ENCODE results near the gene SSBP2.

SSBP2 gene

DNA sequence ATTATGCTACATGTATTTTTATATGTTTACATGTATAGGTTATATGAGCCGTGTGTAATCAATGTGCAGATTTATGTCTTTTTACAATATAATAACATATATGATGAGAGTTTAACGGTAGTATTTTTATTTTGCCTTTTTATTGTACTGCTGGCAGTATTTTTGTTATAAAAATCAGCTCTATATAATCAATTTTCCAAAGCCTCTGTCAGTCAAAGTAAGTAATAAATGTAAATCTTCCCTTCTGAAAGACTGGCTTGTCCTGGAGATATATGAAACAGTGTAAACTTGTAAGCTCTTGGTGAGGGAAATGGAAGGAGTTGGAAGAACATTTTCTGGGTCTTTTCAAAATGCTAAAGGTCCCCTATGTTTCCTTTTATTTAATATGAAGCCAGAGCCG lies 173.8 kb downstream of the SSBP2 start:
- no peak for DNase-seq

DNA sequence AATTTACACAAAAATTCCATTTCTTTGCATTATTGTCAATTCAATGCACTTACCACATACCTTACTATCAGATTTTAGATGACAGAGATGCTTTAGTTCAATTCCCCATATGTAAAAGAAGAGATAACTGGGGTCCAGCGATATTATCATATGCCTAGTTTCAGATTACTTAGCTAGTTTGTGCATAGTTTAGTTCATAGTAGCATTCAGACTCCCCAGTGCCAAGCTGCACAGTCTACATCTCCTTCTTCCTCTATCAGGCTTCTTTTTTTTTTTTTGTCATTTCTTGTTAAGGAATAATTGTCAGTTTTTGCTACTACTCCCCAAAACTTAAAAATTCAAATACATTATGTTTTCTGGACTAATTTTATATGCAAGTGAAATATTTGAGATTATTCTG lies 175.0 kb downstream of the SSBP2 start:
- DNase-seq: no peak

DNA sequence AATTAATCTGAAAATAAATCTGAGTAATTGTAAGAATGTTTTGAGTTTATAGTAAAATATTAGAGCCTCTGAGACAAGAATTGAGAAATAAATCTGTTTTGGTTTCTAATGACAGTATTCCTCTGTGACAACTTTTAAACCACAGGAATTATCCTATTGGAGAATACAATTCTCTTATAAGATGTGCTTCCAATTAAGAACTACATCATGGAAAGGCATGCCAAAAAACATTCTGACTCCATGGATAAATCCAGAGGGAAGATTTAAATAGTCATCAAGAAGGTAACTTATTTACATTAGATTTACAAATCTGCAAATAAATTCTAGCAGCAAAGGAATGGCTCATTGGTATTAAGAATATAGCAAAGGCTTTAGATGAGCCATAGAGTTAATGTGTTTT lies 178.7 kb downstream of the SSBP2 start:
- DNase-seq: no peak

DNA sequence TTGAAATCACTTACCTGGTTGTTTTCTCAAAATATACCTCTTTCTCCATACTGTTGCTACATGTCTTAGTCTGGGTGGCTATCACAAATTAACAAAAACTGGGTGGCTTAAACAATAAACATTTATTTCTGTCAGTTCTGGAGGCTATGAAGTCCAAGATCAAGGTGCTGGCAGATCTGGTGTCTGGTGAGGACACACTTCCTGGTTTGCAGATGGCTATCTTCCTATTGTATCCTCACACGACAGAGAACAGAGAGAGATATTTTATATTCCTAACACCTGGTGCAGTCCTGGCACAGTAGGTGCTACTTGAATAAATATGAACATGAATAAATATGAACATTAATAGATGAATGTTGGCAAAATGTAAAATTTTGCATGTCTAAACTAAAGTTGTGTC lies 192.7 kb downstream of the SSBP2 start:
- no peak for DNase-seq

DNA sequence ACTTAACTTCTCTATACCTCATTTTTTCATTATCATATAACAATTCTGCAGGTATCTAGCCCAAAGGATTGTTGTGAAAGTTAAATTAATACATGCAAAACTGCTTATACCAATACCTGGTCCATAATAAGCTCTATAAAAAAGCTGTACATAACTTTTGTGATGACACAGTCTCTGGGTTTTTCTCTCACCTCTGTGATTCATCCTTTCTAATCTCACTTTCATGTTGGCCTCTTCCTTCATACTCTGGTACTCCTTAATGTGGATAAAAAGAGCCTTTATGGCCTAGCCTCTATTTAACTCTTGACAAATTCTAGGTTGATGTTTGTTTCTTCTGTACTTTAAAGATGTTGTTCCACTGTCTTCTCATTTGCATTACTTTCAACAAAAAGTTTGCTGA lies 194.1 kb downstream of the SSBP2 start:
- DNase-seq: no peak

DNA sequence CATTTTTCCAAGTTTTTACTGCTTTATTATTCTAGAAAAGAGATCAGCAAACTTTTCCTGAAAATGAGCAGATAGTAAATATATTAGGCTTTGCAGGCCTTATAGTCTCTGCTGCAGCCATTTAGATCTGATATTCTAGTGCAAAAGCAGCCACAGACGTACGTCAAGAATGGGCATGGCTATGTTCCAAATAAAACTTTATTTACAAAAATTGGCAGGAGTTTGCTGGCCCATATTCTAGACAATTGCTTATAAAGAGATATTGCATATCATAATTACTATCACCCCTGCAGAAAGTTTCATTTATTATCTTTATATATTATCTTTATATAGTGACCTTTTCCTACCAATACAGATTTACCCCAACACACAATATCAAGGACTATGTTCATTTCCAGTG lies 195.0 kb downstream of the SSBP2 start:
- no peak for DNase-seq

DNA sequence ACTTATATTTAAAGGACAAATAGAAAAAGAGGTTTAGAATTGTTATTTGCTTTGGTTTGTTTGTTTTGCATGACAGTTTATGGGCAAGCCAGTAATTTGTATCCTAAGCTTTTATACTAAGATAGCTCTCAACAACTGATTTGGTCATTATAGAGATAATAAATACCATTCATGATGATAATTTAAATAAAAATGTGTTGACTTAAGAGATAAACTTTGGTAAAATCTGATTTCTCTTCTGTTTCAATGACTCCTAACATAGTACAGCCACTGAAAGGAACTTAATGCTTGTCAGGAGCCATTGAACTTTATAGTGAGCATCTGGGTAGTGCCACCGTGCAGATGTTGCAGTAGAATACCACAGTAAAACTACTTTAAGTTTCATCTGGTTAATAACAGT lies 196.2 kb downstream of the SSBP2 start:
- no peak for DNase-seq

DNA sequence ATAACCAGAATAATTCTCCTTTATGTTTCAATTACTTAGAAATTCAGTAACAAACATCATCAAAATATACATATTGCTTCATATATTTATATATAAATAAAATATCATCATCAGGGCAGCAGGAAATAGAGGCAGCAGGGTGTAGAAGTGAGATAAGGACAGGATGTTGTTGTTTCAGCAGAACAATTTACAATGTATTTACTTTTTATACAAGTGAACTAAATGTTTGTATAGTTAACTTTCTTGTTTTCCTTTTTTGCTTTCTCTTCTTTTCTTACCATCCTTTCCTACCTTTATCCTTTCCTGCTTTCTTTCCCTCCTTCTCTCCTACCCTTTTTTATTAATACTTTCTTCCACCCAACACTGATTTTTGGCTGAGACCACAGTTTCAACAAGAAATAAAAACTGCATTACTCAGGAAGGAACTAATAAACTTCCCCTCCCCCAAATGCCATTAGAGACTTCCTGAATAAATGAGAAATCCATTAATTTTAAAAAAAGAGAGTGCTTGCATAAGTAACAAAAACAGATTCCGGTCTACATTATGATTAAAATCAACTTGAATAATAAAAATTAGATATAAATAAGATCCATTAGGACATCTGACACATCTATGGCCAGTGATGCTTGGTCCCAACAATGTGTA lies 197.2 kb downstream of the SSBP2 start:
- DNase-seq: no peak

DNA sequence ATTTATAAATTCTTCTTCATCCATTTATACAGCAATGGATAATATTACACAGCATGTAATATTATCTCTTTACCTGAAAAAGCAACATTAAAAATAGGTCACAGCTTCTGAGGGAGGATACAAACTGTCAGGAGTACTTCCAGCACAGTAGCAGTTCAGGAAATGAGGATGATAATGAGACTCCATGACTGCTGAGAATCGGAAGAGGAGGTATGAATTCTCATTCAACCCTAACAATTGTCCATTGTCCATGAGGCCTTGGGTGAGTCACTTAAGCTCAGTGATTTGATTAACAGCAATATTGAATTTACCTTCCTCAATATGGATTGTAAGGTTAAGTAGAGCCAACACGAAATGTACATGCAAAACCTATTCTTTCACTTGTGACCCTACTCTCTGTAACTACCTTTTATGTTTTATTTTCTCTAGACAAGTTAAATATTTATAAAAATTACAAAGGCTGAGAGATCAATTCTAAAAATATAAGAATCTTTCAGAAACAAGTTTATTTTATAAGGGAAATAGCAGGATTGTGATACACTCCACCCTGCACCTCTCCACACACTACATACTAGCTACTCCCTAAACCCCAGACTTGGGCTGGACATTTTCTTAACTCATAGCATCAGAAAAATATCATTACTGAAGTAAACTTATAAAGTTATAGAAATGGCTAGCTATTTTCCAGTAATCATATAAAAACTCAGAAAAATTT lies 197.9 kb downstream of the SSBP2 start:
- DNase-seq: no peak

DNA sequence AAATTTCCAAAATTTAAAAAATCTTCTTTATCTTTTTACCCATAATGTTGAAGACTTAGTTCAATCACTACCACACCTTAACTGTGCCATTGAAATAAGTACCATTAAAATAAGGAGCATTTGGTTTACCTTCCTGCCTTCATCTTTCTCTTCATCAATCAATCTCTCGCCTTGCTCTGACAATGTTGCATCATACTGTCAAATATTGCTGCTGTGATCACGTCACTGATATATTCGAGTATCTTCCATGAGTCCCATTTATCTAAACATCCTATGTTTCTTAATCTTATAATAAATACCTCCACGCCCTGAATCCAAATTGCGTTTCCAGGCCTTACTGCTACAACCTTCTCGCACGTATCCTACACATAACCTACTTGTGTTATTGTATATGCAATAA lies 201.8 kb downstream of the SSBP2 start:
- DNase-seq: no peak

DNA sequence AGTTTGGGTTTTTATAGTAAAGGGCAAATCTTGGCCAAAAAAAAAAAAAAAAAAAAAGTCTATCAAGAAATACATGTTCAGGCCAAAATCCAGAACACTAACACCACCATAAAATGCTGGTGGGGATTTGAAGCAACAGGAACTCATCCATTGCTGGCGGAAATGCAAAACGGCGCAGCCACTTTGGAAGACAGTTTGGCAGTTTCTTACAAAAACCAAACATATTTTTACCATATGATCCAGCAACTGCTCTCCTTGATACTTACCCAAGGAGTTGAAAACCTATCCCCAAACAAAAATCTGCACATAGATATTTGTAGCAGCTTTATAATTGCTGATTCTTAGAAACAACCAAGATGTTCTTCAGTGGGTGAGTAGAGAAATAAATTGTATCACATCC lies 203.9 kb downstream of the SSBP2 start:
- no peak for DNase-seq

DNA sequence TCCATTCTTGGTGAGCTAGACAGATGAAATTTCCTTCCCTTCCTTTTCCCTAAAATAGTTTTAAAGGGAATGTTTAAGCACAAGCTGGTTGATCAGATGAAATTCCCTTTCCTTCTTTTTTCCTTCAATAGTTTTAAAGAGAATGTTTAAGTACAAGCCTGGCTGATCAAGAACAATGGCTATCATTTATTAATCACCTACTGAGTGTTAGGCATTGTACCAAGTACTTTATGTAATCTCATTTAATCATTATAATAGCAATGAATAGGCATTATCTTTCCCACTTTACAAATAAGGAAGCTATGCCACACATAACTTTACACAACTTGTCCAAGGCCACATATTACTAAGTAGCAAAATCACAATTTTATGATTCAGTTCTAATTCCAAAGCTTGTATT lies 205.0 kb downstream of the SSBP2 start:
- DNase-seq: no peak

DNA sequence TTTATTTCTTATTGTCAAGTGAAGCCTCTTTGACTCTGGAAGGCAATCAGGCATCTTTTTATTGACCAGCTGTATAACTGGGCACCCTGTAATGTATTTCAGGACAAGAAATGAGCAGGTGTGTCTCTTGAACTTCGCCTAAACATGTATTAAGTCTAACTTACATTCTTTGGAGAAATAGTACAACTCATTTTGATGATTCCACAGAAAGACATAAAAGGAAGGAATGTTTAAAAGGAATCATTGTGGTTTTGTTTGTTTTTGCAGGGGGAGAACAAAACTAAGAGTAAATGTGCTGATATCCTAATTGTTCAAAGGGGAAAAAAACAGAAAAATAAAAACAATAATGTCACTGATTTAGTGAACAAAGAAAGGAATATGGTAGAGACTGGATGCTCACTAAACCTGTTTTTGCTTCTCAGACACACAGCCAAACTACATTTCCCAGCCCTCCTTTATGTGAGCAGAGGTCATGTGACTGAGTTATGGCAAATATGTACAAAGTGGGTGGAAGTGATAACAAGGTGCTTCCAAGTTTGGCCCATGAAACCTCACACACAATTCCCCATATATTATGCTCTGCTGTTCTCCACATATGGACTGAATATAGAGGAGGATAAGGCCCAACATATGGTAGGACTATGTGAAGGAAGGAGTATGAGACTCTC lies 206.4 kb downstream of the SSBP2 start:
- DNase-seq: no peak

DNA sequence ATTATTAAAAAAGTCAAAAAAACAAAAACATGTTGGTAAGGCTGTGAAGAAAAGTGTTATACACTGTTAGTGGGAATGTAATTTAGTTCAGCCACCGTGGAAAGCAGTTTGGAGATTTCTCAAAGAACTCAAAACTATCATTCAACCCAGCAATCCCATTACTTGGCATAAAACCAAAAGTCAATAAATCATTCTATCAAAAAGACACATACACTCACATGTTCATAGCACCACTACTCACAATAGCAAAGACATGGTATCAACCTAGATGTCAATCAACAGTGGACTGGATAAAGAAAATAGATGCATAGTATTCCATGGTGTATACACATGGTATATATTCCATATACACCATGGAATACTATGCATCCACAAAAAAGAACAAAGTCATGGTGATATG lies 208.7 kb downstream of the SSBP2 start:
- DNase-seq: no peak

DNA sequence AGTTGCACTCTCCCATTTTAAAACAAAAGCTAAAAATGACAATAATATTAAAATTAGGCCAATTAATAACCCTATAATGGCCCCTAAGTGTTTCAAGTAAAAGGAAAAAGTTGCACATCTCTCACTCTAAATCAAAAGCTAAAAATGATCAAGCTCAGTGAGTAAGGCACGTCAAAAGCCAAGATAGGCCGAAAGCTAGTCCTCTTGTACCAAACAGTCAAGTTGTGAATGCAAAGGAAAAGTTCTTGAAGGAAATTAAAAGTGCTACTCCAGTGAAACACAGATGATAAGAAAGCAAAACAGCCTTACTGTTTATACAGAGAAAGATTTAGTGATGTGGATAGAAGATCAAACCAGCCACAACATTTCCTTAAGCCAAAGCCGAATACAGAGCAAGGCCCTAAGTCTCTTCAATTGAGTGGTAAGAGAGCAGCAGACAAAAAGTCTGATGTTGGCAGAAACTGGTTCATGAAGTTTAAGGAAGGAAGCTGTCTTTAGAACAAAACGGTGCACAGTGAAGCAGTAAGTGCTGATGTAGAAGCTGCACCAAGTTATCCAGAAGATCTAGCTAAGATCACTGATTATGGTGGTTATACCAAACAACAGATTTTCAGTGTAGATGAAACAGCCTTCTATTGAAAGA lies 212.9 kb downstream of the SSBP2 start:
- DNase-seq: no peak

DNA sequence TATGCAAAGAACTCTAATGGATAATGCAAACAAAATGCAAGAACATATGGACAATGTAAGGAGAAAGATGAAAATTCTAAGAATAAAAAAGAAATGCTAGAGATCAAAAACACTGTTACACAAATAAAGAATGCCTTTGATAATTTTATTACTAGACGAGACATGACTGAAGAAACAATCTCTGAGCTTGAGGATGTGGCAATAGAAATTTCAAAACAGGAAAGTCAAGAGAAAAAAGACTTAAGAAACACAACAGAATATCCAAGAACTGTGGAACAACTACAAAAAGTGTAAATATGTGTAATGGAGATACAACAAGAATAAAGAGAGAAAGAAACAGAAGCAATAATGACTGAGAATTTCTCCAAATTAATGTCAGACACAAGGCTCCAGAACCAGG lies 216.5 kb downstream of the SSBP2 start:
- DNase-seq: no peak

DNA sequence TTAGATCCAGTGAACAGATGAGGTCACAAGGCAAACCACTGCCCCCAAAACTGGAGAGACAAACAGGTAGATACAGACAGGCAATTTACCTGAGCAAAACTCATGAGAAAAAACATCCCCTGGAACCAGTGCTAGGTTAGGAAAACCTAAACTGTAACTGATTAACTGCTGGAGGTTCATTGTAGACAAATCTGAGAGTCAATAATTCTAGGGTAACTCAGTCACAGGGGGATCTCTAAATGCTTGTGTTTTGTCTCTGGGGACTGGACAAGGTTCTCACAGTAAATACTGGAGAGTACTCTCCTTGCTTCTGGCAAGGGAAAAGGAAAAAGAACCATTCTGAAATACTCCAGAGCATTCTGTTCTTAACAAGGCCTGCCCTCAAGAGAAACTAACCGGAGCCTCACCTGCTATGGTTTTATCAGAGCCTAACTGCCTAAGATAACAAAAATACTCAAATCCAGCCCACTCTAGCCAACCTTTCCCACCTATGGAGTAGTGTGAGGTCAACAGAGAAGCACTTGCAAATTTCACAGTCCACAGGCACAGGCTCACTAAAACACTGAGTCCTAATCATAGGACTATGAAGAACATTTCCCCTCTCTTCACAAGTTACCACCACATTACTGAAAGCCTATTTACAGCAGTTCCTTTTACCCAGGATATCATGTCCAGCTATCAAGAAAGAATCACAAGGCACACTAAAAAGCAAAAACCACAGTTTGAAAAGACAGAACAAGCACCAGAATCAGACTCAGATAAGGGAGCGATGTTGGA lies 217.1 kb downstream of the SSBP2 start:
- DNase-seq: no peak

DNA sequence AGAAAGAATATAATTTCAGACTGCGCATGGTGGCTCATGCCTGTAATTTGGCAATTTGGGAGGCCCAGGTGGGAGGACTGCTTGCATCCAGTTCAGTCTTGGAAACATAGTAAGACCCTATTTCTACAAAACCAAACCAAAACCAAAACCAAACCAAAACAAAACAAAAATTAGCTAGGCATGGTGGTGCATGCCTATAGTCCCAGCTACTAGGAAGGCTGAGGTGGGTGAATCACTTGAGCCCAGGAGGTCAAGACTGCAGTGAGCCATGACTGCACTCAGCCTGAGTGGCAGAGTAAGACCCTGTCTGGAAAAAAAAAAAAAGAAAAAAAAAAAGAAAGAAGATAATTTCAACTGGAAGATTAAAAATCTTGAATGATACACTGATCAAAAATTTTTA lies 220.0 kb downstream of the SSBP2 start:
- DNase-seq: no peak

DNA sequence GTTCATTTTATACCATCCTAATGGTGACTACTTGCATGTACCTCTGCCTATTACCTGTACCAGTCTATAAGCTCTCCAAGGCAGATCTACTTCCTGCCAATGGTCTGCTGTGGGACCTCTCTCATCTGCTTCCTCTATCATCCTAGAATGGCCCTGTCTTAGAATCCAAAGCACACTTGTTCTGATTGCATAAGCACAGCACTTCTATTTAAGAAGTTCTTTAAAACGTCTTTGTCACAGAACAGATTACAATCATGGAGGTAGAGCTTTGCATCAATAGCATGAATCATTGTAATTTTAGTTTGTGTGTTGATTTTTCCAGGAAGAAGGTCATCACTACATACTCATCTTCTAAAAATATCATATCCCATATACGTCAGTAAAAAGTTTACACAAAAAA lies 225.2 kb downstream of the SSBP2 start:
- no peak for DNase-seq

DNA sequence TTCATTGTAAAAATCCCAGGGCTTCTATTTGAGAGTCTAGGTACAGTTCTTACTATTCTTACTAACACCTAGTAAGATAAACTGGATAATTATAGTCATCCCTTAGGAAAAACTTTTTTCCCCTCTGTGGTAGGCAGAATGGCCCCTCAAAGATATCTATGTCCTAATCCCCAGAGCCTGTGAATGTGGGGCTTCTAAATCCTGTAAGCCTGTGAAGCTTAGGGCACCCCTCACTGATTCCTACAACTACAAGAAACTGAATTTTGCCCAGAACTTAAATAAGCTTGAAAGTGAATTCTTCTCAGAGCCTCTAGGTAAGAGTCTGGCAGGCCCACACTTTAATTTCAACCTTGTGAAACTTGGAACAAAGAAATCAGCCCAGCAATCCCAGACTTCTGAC lies 226.9 kb downstream of the SSBP2 start:
- no peak for DNase-seq

DNA sequence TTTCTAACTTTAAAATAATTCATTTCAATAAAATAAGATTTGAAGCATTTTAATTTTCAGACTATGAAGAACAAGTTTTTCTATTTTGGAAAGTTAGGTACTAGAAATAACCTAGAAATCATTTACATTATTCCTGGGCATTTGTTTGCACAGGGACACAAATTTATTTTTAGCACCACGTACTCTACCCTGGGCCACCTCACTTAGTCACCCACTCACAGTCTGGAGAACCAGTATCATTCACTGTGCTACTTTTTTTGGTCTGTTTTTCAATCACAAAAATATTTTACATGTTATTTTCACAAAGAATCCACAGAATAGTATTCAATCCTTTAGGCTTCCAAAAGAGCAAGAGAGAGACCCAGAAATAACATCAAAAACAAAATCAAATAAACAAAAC lies 228.3 kb downstream of the SSBP2 start:
- no peak for DNase-seq

DNA sequence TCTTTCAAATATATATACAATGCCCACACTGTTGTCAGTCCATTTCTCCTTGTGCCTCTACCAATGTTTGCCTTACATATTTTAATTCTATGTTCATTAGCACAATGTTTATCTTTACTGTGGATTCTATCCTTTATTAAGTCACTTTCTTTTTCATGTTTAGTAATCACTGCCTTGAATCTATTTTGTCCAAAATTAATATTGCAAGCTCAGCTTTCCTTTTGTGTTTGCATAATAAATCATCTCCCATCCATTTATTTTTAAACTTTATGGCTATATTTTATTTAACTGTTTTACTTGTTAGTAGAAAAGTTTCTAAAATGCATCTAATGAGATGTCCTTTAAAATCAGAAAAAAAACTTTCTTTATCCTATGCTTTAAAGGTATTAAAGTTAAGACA lies 230.1 kb downstream of the SSBP2 start:
- no peak for DNase-seq

DNA sequence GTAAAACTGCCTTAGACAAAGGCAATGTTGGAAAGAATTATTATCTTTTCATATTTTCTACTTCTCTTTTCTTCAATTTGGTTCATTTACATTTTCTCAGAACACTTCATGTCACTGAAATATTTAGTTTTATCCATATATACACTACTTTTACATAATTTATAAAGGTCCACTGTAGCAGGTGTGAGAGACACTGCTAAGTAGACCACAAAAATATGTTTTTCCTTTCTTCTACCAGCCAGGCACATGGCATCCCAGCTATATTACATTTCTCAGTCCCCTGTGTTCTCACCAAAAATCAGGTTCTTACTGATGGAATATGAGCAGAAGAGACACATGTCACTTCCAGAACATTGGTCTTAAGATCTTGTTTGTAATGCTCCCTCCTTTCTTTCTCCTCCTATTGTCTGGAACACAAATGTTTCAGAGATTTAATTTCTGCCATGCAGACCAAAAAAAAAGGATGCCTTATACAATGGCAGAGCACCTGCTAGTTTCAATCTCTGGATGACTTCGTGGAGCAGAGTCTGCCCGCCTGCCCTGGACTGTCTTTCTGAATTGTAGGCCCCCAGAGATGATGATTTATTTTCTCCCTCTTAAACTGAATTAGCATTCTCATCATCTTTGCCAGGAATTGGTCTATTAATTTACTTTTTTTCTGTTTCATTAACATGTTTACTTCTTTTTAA lies 231.5 kb downstream of the SSBP2 start:
- DNase-seq: no peak

All from activated CD4-positive, alpha-beta T cell treated with anti-CD3 and anti-CD28 coated beads for 4 hours (primary cell).